Measurements from ENCODE around the gene NT5C1A. TPM values are rescaled to one million over a fixed set of nuclear protein-coding genes. Genes with fewer than 3 reads are reported as not detected.

The NT5C1A gene
- total RNA-seq, 3 donors from 2014 or later: 0.29 TPM; not detected in 2

GRCh38 chr1:39676948-39677548, 5.1 kb upstream of the NT5C1A start:
- no peak for TF ChIP-seq CTCF (IDR thresholded peaks at IDR 0.05)
- no peak for TF ChIP-seq POLR2A (IDR thresholded peaks at IDR 0.05)
- TF ChIP-seq POLR2AphosphoS5 (IDR thresholded peaks at IDR 0.05): no peak
- Histone ChIP-seq H3K9me3 (no peaks in the 10 kb centered on the region), H3K27ac (no peak overlapping the region), H3K4me1 (peaks cover 0 to 1% of the 10 kb centered on the region in 2 donors), H3K27me3 (no peaks in the 10 kb centered on the region), H3K36me3 (no peaks in the 10 kb centered on the region), H3K4me3 (no peak overlapping the region)
- intact Hi-C loops (cut with DNase I; ENCODE audit: low total_unique reads): no loop called here
- no peak for DNase-seq (ENCODE audit: low spot score in 2 of 2)

GRCh38 chr1:39675220-39675619, 3.3 kb upstream of the NT5C1A start:
- H3K27ac ChIP-seq: no peak overlapping the region
- no peak for DNase-seq (ENCODE audit: low spot score in 2 of 2)
- H3K27me3 ChIP-seq: no peaks in the 10 kb centered on the region
- no peaks in the 10 kb centered on the region for H3K36me3 ChIP-seq
- no peak for TF ChIP-seq POLR2AphosphoS5 (IDR thresholded peaks at IDR 0.05)
- no peaks in the 10 kb centered on the region for H3K9me3 ChIP-seq
- H3K4me1 ChIP-seq: peaks cover 4% of the 10 kb centered on the region in 2 donors
- intact Hi-C loops (cut with DNase I; ENCODE audit: low total_unique reads): no loop called here
- H3K4me3 ChIP-seq: no peak overlapping the region

- no peaks in the 10 kb centered on the region for H3K27me3 ChIP-seq
- H3K4me1 ChIP-seq: peaks cover 4% of the 10 kb centered on the region in 2 donors
- H3K9me3 ChIP-seq: no peaks in the 10 kb centered on the region
- no peak for DNase-seq (ENCODE audit: low spot score in 2 of 2)
- TF ChIP-seq POLR2A (IDR thresholded peaks at IDR 0.05) (no peak), POLR2AphosphoS5 (IDR thresholded peaks at IDR 0.05) (no peak), CTCF (IDR thresholded peaks at IDR 0.05) (no peak)
- H3K36me3 ChIP-seq: no peaks in the 10 kb centered on the region
- intact Hi-C loops (cut with DNase I; ENCODE audit: low total_unique reads): no loop called here
- H3K27ac ChIP-seq: no peak overlapping the region
- no peak overlapping the region for H3K4me3 ChIP-seq
These were observed 1.3 kb upstream of the NT5C1A start for GRCh38 chr1:39673215-39673614.

GRCh38 chr1:39672551-39672947, 642 bp upstream of the NT5C1A start:
- H3K36me3 ChIP-seq: no peaks in the 10 kb centered on the region
- TF ChIP-seq CTCF (IDR thresholded peaks at IDR 0.05): no peak
- TF ChIP-seq POLR2A (IDR thresholded peaks at IDR 0.05): no peak
- TF ChIP-seq POLR2AphosphoS5 (IDR thresholded peaks at IDR 0.05): no peak
- H3K9me3 ChIP-seq: no peaks in the 10 kb centered on the region
- peak overlapping the region; percentile 38 to 64 (median 52) for H3K4me3 ChIP-seq
- H3K27me3 ChIP-seq: no peaks in the 10 kb centered on the region
- no peak for DNase-seq (ENCODE audit: low spot score in 2 of 2)
- peaks cover 4% of the 10 kb centered on the region in 2 donors for H3K4me1 ChIP-seq
- H3K27ac ChIP-seq: no peak overlapping the region
- intact Hi-C loops (cut with DNase I; ENCODE audit: low total_unique reads): no loop called here

- H3K4me1 ChIP-seq: peaks cover 4% of the 10 kb centered on the region in 2 donors
- no peaks in the 10 kb centered on the region for H3K27me3 ChIP-seq
- H3K27ac ChIP-seq: no peak overlapping the region
- no peak for TF ChIP-seq POLR2A (IDR thresholded peaks at IDR 0.05)
- TF ChIP-seq POLR2AphosphoS5 (IDR thresholded peaks at IDR 0.05): no peak
- TF ChIP-seq CTCF (IDR thresholded peaks at IDR 0.05): no peak
- H3K9me3 ChIP-seq: no peaks in the 10 kb centered on the region
- no peak for DNase-seq (ENCODE audit: low spot score in 2 of 2)
- no peaks in the 10 kb centered on the region for H3K36me3 ChIP-seq
- peak overlapping the region; percentile 38 to 64 (median 52) for H3K4me3 ChIP-seq
- intact Hi-C loops (cut with DNase I; ENCODE audit: low total_unique reads): no loop called here
These were observed 494 bp downstream of the NT5C1A start for GRCh38 chr1:39671433-39671792.

- no peaks in the 10 kb centered on the region for H3K9me3 ChIP-seq
- TF ChIP-seq CTCF (IDR thresholded peaks at IDR 0.05) (no peak), POLR2AphosphoS5 (IDR thresholded peaks at IDR 0.05) (no peak)
- H3K4me1 ChIP-seq: peaks cover 4% of the 10 kb centered on the region in 2 donors
- intact Hi-C loops (cut with DNase I; ENCODE audit: low total_unique reads): no loop called here
- H3K27ac ChIP-seq: no peak overlapping the region
- H3K36me3 ChIP-seq: no peaks in the 10 kb centered on the region
- DNase-seq (ENCODE audit: low spot score in 2 of 2): no peak
- H3K4me3 ChIP-seq: no peak overlapping the region
- H3K27me3 ChIP-seq: no peaks in the 10 kb centered on the region
These were observed 1.2 kb downstream of the NT5C1A start for GRCh38 chr1:39670689-39671088.

Data from breast epithelium (tissue), 4 donors.